Neural cell (in vitro differentiated cells): ENCODE measurements around the gene RBM4B.

Experiments used
- CTCF ChIP-seq: fragments of 450-650 bp; IDR thresholded peaks from 2 replicates; pipeline ENCODE4 v1.5.1; 2014; ENCODE audit warnings: antibody characterized with exemption, mild to moderate bottlenecking, moderate library complexity; ENCODE audit not compliant: poor library complexity, severe bottlenecking
- RAD21 ChIP-seq: fragments of 450-650 bp; conservative IDR thresholded peaks from 2 replicates; pipeline ENCODE4 v1.6.1; 2014; ENCODE audit warnings: antibody characterized with exemption, mild to moderate bottlenecking, moderate library complexity
- SMC3 ChIP-seq: fragments of 450-650 bp; conservative IDR thresholded peaks from 2 replicates; pipeline ENCODE4 v1.6.1; 2014; ENCODE audit warnings: antibody characterized with exemption, mild to moderate bottlenecking, moderate library complexity; ENCODE audit not compliant: poor library complexity

GRCh38 chr11:66619080-66619554 lies 58.6 kb downstream of the RBM4B start:
- no peak for TF ChIP-seq CTCF
- TF ChIP-seq SMC3 = no peak
- no peak for TF ChIP-seq RAD21
